ENCODE results near the gene CLK3.
"Not testable (repeated sequence)": the region's sequence is repeated elsewhere in the genome, so short reads cannot be mapped to it uniquely, and the experiment has no call there.

CLK3 gene

GRCh38 chr15:74646480-74646879 lies 30.8 kb downstream of the CLK3 start:
- DNase-seq = no peak

DNA sequence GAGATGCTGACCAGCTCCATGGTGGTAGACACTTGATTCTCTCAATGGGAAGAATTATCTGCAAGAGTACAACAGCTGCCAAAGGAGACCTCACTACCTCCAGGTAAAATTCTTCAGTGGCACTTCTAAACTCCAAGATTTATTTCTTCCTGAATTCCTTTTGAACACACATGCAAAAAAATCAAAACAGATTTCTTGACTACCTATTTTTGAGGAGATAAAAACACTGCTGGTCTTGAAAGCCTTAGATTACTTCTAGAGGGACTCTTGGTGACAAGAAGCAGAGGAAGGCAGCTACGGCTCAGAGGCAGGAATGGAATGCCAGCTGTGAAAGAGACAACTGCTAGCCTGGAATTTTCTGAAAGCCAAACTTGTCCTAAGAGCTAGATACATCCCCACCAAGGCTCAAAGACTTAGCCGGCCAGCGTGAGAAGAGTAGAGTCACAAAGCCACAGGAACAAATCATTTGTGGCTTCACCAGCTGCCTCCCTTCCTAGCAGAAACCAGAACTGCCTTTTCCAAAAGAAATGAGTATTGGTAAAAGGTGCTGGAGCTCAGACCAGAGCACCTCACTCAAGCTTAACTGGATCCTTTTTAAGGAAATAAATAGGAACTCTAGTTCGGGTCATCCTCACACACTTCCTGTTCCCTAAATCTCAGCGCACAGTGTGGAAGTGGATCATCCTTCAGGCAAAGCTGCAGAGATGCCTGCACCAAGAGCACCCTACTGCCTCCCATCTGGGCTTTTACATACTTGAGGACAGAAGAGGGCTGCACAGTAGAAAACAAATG lies 32.6 kb downstream of the CLK3 start:
- DNase-seq = no peak

GRCh38 chr15:74651242-74651741 lies 35.7 kb downstream of the CLK3 start:
- no peak for DNase-seq

GRCh38 chr15:74653426-74654102 lies 37.9 kb downstream of the CLK3 start:
- DNase-seq = no peak

DNA sequence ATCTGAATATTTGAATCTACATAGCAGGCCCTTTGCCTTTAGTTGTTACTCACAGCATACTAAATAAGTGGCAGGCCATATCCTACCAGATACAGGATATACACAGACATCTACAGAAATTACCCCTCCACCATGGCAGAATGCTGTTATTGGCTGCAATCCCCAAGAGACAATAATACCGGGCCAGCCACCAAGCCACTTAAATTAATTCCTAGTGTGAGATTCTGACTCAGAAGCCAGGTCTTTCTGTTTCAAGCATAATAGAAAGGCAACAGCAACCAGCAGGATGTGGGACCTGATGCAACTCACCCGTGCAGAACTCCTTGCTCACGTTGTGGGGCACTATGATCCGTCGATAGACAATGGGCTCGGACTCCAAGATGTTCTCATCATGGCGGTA lies 39.8 kb downstream of the CLK3 start:
- DNase-seq = no peak

- DNase-seq = no peak
Measured at GRCh38 chr15:74656935-74657535, 41.4 kb downstream of the CLK3 start.

DNA sequence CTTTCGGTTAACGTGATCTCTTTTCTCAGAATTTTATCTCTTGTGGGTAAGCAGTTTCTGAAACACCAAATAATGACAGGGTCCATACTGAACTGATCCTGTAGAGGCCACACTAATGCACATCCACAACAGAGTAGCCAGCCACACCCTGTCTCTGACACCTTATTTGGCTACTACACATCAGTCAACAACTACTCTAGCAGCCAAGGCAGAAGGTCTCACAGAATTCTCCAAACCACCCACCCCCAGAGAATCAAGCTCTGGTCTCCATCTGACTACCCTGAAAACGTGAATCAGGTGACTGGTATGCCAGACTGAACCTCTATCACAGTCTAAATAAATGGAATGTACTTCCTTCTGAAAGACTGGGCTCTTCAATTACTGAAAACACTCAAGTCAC lies 42.2 kb downstream of the CLK3 start:
- DNase-seq = no peak

- DNase-seq = not testable (repeated sequence)
Measured at GRCh38 chr15:74661280-74661679, 45.6 kb downstream of the CLK3 start.

- no peak for DNase-seq
Measured at GRCh38 chr15:74662064-74662860, 46.6 kb downstream of the CLK3 start.

GRCh38 chr15:74663303-74664027 lies 47.8 kb downstream of the CLK3 start:
- DNase-seq = no peak

GRCh38 chr15:74664028-74664616 lies 48.5 kb downstream of the CLK3 start:
- no peak for DNase-seq

- DNase-seq = no peak
Measured at GRCh38 chr15:74664670-74665069, 49.0 kb downstream of the CLK3 start.

- DNase-seq = no peak
Measured at GRCh38 chr15:74667975-74668374, 52.3 kb downstream of the CLK3 start.

DNA sequence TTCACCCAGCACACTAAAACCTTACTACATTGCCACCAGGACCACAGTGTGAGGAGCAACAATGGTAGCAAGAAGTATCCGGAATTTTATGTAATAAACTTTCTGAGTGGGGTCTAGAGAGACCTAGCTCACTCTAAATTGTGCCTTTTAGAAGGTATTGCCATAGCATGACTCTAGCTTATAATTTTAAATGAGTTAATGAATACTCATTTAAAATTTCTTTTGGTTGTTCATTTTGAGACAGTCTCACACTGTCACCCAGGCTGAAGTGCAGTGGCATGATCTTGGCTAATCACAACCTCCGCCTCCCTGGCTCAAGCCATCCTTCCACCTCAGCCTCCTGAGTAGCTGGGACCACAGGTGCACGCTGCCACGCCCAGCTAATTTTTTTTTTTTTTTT lies 54.0 kb downstream of the CLK3 start:
- no peak for DNase-seq

- no peak for DNase-seq
Measured at GRCh38 chr15:74674161-74674560, 58.5 kb downstream of the CLK3 start.

DNA sequence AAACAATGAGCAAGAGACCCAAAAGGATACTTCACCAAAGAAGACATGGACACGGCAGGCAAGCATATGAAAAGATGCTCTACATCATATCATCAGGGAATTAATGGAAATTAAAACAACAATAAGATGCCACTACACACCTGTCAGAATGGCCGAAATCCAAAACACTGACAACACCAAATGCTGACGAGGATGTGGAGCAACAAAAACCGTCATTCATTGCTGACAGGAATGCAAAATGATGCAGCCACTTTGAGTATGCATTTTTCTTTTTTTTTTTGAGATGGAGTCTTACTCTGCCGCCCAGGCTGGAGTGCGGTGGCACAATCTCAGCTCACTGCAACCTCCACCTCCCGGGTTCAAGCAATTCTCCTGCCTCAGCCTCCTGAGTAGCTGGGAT lies 61.2 kb downstream of the CLK3 start:
- no peak for DNase-seq
